Stimulated activated CD4-positive, alpha-beta T cell treated with anti-CD3 and anti-CD28 coated beads, Interleukin-2, amount 100 ng/mL, for 48 hours (primary cell): ENCODE data around the gene WDR27.
"Not testable (repeated sequence)": the region's sequence is repeated elsewhere in the genome, so short reads cannot be mapped to it uniquely, and the experiment has no call there.

Experiments used
- DNase-seq, 2 donors: peaks; one replicate each; pipeline ENCODE4 v3.0.0-alpha.2; 2020

WDR27 gene

DNA sequence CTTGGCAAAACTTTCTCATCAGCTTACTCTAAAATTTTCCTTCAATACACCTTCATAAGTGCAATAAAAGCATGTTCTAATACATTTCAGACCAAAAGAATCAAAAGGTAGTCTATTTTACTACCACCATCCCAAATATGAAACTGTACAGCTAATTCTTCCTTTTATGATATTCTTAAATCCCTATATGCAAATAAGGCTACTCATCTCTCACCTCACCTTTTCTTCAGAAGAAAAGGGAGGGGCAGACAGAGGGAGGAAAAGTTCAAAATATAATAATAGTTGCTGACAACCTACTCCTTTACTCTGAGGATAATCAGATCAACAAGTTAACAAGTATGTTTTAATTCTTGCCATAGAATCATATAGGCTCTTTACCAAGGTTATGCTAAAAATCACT is 7.5 kb upstream of the WDR27 start:
- no peak for DNase-seq

DNA sequence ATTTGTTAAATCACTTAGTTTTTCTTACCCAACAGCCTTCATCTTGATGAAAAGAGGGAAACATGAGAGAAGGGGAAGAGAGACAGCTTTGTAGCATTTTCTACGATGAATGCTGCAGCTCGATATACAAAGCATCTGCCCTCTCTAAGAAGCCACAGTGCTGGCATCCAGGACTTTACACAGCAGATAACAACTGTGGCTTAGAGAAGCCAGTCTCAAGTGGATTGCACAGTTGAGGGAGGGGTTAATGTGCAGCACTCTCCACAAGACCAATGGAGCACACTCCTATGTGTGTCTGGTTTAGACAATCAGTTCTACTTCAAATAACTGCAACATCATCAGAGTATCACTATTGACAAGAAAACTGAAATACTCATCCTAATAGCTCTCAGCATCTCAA is 5.9 kb upstream of the WDR27 start:
- DNase-seq = no peak

DNA sequence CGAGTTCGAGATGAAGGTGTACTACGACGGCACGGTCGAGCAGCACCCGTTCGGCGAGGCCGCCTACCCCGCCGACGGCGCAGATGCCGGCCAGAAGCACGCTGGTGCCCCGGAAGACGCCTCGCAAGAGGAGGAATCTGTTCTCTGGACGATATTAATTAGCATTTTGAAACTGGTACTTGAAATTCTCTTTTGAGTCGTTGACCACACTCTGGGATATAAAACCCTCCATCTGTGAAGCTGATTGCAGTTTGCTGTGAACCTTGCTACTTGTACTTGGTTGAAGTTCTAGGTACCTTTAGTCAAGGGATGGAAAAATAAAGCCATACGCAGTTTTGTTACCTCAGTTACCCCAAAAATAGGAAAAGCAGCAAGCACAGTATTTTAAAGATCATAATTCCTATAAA is 1.0 kb upstream of the WDR27 start:
- no peak for DNase-seq

DNA sequence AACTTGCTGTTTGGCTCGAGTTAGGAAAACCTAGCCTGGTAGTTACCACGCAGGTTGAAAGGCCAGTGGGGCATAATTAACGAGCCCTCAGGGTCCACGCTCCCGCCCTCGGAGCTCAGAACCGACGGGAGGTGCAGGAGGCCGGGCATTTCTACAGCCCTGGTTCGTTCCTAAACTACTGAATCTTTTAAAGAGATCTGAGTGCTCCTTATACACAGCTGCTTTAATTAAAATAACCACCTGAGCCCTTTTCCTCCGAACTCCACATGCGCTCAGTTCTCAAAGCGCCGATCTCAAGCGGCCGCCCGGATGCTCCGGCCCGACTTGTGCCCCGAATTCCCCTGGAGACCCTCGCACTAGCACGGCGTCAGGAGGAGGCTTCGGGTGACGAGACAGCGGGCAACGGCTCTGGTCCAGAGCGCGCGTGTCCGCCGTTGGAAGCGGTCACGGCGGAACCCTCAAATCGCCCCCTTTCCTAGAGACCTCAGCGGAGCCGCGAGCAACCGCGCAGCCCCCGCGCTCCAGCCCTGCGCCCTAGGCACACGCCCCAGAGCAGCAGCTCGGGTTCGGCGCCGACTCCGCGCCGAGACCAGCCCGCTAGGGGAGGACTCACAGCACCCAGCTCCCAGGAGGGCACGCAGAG is 397 bp downstream of the WDR27 start:
- DNase-seq = peak in 1 of 2 donors; percentile 13

DNA sequence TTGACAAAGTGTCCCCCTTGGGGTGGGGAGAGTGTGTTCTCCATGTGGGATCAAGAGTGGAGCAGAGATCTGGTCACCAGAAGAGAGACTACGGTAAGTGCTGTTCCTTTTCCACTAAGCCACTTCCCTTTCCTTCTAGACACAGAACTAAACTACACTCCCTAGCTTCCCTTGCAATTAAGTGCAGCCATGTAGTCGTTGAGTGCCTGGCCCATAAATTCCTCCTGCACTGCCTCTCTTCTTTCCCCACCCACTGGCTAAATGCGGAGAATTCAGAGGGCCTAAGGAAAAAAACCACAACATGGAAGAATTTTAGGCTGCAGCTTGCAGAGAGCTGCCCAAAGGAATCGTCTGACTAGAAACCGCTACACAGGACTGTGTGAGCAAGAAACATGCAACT is 1.5 kb downstream of the WDR27 start:
- DNase-seq = no peak

DNA sequence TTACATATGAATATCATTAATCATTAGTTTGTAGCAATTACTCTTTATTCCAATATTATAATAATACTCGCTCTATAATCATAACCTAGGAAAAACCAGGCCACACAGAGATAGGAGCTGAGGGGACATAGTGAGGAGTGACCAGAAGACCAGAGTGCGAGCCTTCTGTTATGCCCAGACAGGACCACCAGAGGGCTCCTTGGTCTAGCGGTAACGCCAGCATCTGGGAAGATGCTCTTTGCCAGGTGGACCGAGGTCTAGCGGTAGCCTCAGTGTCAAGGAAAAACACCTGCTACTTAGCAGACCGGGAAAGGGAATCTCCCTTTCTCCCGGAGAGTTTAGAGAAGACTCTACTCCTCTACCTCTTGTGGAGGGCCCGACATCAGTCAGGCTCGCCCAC is 4.7 kb downstream of the WDR27 start:
- DNase-seq = not testable (repeated sequence)

DNA sequence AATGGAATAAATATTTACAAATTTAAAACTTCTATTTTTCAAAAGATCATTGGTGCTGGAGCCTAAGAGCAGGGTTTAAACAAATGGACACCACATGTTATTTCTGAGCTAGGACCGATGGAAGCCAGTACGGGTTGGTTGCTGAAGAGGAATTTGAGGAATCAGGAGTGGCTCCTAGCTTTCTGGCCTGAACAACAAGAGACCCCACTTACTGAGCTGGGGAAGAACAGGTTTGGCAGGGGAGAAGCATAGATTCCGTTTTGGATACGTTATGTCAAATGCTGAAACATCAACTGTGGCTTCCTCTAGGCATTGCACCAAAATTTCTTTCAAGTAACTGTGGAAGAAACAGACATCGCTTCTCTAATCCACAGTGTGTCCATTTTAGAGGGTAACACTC is 6.7 kb downstream of the WDR27 start:
- no peak for DNase-seq

DNA sequence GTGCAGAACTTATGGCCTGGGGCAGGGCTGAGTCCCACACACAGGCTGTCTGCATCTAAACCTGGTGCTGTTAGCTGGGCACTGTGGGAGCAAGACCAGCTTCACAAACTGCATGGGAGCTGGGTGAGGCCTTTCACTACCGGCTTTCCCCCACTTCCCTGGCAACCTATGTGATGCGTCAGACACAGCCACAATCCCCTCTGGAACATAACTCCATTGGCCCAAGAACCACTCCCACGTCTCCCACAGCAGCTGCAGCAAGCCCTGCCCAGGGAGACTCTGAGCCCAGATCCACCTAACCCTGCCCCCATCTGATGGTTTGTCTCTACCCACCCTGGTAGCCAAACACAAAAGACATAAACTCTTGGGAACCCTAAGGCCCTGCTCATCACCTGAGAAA is 9.3 kb downstream of the WDR27 start:
- no peak for DNase-seq

DNA sequence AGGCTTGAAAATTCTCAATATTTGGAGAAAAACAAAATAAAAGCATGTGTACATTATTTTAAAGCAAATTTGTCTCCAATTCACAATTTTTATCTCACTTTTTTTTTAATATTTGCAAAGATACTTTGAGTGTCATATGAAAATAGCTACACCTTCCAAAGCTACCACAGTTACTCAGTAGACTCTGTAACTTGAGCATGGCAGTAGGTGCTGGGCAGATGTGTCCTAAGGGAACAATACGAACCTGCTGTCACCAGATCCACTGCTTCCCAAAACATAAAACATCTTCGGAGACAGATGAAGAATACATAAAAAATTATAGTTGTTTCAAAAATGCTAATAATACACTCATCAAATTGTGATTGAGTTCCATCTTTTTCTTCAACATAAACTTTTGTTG is 10.6 kb downstream of the WDR27 start:
- DNase-seq = no peak

DNA sequence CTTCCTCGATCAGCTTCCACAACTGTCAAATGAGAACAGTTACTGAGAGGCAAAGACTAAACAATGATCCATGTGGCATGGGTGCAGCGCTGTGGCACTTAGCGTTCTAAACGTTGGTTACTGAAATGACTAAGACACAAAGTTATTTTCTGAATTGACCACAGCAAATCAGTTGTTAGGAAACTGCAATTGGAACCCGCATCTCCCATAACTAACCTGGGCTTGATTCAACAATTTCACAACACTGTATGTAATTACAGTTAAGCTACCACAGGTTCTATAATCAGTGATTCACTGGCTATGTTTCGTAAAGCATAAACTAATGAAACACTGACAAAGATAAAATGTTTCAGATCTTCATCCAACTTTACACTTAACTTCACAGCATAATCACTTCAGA is 12.5 kb downstream of the WDR27 start:
- no peak for DNase-seq

DNA sequence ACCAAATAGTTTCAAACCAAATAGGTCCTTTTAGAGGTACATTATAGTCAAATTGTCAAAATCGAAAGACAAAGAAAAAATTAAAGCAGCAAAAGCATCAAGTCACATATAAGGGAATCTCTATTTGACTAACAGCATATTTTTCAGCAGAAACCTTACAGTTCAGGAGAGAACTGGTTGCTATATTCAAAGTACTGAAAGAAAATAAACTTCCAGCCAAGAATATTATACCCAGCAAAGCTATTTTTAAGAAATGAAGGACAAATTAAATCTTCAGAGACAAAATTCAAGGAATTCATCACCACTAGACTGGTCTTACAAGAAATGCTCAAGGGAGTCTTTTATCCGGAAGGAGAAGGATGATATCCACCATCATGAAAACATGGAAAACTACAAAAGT is 16.0 kb downstream of the WDR27 start:
- no peak for DNase-seq

DNA sequence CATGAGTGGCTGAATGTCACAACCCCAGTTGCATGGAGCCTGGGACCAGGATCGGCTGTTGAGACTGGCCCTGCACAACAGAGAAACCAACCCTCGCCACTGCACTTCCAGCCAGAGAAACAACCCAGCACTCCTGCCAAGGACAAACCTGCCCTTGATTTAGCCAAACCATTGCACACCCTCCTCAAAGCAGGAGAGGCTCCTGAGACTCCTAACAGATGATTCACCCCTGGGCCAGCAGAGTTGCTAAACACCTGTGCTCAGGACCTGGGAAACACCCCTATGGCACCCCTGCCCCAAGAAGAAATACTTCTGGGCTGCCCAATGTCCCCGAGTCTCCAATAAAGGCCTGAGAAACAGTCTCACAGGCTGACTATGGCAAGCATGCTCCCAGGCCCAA is 17.8 kb downstream of the WDR27 start:
- no peak for DNase-seq

DNA sequence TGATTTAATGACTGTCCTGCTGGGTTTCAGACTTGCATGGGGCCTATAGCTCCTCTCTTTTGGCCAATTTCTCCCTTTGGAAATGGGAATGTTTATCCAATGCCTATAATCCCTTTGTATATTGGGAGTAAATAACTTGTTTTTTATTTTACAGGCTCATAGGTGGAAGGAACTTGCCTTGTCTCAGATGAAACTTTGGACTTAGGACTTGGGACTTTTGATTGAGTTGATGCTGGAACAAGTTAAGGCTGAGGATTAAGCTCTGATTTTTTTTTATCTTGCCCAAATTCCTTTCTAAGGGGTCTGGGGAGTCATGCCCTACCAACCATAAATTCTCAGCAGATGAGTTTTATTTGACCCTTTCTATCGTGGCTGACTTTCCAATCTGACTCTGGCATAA is 23.5 kb downstream of the WDR27 start:
- DNase-seq = no peak

DNA sequence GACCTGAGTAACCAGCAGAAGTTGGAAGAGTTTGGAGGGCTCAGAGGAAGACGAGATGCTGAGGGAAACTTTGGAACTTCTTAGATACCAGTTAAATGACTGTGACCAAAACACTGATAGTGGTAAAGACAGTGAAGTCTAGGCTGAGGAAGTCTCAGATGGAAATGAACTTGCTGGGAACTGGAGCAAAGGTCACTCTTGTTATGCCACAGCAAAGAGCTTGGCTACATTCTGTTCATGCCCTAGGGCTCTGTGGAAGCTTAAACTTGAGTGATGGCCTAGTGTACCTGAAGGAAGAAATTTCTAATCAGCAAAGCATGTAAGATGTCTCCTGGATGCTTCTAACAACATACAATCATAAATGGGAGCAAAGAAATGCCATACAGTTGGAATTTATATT is 24.7 kb downstream of the WDR27 start:
- DNase-seq = no peak

DNA sequence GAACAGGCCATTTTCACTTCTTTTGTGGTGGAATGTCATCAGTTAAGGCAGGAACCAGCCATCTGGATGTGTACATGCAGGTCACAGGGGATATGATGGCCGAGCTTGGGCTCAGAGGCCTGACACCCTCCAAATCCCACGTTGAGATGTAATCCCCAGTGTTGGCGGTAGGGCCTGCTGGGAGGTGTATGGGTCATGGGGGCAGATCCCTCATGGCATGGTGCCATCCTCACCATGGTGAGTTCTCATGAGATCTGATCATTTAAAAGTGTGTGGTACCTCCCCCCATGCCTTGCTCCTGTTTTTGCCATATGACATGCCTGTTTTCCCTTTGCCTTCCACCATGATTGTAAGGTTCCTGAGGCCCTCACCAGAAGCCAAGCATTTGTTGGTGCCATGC is 26.8 kb downstream of the WDR27 start:
- no peak for DNase-seq

DNA sequence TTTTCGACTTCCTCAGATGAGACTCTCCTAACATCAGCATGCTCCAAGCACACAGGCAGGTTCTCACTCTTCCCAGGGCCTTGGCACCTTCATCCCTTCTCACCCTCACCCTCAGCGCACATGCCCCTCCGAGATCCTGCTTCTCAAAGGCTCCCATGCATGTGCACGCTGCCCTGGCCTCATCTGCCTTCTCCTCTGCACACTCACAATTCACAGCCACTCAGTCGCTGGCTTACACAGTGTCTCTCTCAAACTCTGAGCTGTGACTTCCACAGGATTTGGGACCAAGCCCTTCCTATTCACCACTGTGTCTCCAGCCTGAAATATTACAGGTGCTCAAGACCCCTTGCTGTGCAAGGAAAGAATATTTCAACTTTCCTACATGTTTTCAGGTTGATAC is 30.3 kb downstream of the WDR27 start:
- no peak for DNase-seq

DNA sequence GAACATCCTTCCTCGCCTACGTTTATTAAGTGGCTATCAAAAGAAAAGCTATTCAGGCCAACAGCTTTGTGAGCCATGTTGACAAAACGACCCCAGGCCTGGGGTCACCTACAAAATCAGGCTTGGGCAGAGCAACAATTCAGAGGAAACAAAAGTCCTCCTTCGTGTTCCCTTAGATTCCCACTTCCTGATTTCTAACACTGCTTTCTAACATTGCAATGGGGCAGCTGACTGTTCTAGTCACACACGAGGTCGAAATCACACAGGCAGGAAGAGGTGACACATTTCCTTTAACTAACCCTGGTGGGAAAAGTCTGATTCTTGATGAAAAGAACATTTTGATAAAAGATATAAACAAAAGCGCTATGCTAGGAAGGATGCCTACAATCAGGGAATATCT is 31.9 kb downstream of the WDR27 start:
- no peak for DNase-seq

DNA sequence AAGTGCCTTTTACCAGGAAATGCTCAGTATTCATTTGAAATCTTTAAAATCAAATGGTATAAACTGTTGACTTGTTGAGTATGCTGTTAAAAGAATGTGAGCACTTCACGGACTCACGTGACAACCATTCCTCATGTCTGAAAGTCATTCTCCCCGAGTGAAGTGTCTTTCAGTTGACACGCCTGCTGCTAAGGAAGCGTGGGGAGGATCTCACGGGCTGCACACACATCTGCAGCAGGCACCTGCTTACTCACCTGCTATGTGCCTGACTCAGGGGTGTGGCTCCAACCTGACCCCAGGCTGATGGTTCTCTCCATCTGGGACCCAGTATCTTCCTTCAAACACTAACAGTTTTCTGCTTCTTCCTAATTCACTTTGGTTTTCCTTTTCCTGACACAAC is 32.7 kb downstream of the WDR27 start:
- no peak for DNase-seq

DNA sequence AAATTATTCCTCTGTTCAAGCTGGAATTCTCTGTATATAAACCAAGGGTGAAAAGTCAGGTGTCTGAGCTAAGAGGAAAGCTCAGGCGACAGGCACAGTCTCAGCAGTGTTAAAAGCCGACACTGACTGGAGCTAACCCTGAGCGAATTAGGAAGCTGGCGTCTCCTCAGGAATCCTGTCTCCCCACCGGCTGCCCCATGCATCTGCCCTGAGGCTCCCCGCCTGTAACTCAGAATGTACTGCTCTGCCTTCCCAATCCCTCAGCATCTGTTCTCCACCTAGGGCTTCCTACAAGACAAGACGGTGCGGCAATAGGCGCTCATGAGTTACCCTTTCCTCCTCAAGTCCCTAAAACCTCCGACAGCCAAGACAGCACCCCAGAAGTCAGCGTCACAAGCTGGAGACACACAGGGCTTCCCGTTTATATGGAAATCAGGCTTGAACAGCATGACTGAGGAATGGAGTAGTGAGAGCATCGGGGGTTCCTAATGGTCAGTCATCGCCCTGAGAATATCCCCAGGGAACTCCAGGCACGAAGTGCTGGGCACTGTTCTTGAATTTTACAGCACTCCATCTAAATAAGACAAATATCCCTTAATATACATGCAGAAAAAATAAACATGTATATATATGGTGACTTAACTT is 33.5 kb downstream of the WDR27 start:
- DNase-seq = no peak

DNA sequence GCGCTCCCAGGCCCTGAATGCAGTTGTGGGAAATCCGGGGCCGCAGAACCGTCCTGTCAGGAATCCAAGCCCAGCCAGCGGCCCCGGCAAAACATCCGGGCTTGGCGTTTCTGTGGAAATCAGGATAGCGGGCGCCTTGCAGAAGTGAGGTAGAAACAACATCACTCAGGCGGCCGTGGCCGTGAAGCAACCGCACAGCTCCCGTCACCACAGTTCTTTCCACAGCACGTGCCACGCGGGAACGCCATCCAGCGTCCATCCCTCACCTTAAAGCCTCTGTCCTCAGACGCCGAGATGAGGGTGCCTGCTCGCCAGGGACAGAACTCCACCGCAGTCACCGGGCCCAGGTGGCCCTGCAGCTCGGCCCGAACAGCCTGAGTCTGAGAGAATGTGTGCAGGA is 34.1 kb downstream of the WDR27 start:
- no peak for DNase-seq

DNA sequence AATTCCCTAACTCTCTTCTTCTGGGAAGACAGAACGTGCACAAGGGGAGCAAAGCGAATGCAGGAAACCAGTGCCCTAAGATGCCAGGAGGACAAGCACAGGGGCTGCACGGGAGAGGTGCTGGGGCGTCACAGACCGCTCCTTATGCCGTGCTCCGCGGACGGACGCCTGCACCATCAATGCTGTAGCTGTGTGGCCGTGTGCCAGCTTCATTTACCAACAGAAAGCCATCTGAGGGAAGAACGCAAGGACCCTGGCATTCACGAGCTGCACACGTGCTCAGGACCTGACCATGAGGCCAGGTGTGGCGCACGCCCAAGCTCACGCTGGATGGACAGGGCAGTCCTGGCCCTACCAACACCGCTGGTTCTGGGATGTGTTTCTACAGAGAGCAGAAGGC is 35.4 kb downstream of the WDR27 start:
- DNase-seq = no peak

DNA sequence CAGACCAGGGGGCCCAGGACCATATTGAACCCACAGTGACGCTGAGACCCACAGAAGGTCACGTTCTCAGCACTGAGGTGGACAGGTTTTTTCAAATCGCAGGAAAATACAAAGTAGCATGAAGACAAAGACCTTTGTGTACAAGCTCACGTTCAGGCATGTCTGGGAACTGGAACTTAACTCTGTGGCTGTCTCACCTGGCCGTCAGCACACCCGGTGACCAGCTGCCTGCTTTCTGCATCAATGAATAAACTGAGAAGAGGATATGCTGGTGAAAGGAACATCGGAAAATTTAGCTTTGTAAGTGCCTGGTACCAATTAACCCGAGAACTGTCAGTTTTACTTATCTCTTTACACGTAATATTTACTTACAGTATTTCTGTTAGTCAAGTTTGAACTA is 36.5 kb downstream of the WDR27 start:
- no peak for DNase-seq

DNA sequence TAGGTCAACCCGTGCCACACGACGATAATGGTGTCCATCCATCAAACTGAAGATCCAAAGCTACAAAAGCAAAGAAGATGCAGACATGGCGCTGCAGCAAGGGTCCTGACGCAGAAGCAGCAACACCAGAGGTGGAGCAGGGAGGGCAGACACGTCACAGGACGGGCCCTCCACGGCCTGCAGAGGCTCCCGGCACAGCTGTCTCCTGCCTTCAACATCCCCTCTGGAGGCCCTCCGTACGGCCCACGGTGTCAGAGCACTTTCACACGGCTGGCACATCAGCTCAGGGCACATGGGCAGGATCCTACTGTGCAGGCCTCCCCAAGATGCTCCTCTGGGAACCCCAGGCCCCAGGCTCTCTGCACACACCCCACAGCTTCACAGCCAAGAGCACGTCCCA is 37.6 kb downstream of the WDR27 start:
- no peak for DNase-seq

DNA sequence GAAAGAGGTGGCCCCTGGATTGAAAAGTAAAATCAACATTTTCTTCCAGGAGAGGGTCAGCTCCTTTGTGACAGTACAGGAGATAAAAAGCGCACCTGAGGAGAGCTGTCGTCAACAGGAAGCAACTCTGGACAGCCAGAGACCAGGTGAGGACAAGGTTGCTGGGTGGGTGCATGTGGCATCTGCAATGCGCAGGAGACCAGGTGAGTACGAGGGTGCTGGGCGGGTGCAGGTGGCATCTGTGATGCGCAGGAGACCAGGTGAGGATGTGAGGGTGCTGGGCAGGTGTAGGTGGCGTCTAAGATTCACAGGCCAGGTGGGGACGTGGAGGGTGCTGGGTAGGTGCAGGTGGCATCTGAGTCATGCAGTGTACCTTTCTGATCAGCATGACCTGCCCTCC is 38.4 kb downstream of the WDR27 start:
- DNase-seq = no peak

DNA sequence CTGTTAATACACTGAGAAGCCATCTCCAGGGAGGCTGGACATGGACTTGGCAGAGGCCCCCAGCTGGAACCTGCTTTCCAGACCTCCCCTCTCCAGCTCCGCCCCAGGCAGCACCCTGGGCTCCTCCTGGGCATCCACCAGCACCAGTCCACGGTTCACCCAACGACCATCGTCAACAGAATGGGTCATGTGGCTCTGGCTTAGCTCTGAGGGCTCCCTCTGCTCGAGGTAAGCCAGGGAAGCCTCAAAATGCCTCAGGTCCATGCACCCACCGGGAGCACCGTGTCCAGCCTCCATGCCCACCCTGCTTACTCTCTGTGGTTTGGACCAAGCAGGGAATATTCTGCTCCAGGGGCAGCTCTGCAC is 40.5 kb downstream of the WDR27 start:
- no peak for DNase-seq
